Heart left ventricle (tissue), 16 donors: ENCODE measurements around the gene LRRC73. TPM values are rescaled to one million over a fixed set of nuclear protein-coding genes. Genes with fewer than 3 reads are reported as not detected.
A peak's percentile ranks its signal among the peaks of the same experiment; 100 is the strongest.

Experiments
- ATAC-seq, 4 donors: fragments of 200-7000 bp; cut with Tn5 transposase; one replicate each; pipeline ENCODE4 v1.9.1; 2020 to 2022; ENCODE audit warnings: moderate library complexity in 4 of 4, mild to moderate bottlenecking in 3 of 4, moderate number of reproducible peaks in 1 of 4
- DNase-seq, 5 donors: peaks; one replicate each; pipeline ENCODE4 v3.0.0-alpha.2; 2020
- H3K27ac ChIP-seq, 12 donors: fragments of 200-600 bp; sonication (generic) in 4 of 12; one replicate each; pipeline versions ENCODE4 v1.5.0 to v1.8.0; 2016 to 2022; ENCODE audit warnings: mild to moderate bottlenecking in 2 of 12
- H3K27me3 ChIP-seq, 9 donors: fragments of 200-600 bp; sonication (generic) in 2 of 9; one replicate each; pipeline versions ENCODE4 v1.5.1 to v1.8.0; 2016 to 2022; ENCODE audit warnings: mild to moderate bottlenecking in 3 of 9
- H3K36me3 ChIP-seq, 9 donors: fragments of 200-600 bp; sonication (generic) in 2 of 9; one replicate each; pipeline versions ENCODE4 v1.5.0 to v1.8.0; 2018 to 2022; ENCODE audit warnings: mild to moderate bottlenecking in 2 of 9
- H3K4me1 ChIP-seq, 12 donors: fragments of 200-600 bp; sonication (generic) in 4 of 12; one replicate each; pipeline versions ENCODE4 v1.5.0 to v1.8.0; 2016 to 2022; ENCODE audit warnings: mild to moderate bottlenecking in 3 of 12
- H3K4me3 ChIP-seq, 12 donors: fragments of 200-600 bp; sonication (generic) in 4 of 12; one replicate each; pipeline versions ENCODE4 v1.5.0 to v1.8.0; 2017 to 2022; ENCODE audit warnings: mild to moderate bottlenecking in 9 of 12, moderate library complexity in 4 of 12
- H3K9me3 ChIP-seq, 12 donors: fragments of 200-600 bp; sonication (generic) in 4 of 12; one replicate each; pipeline versions ENCODE4 v1.5.0 to v1.8.0; 2016 to 2022; ENCODE audit warnings: mild to moderate bottlenecking in 1 of 12
- POLR2A ChIP-seq, 2 donors: fragments of 450-650 bp; IDR thresholded peaks; one replicate each; pipeline ENCODE4 v1.6.1; 2017; ENCODE audit warnings: antibody characterized with exemption in 2 of 2, mild to moderate bottlenecking in 2 of 2, moderate library complexity in 2 of 2
- WGBS, 4 donors: extraction: QIAGEN DNeasy Blood & Tissue Kit in 2 of 4; methylation state at CpG; one replicate each; pipeline versions ENCODE4 v1.1.5 to v1.1.7; 2013 to 2018; 5-methylcytosine and 5-hydroxymethylcytosine counted together
- intact Hi-C, 10 donors: fragments of 100-400 bp; cut with DNase I; formaldehyde crosslinking; loops; one replicate each; pipeline versions ENCODE4 v1.11.1 to v1.14.2; 2022
- polyA plus RNA-seq, 2 donors: library from polyadenylated mRNA; stranded (reverse); fragments of 200-250 nt; gene quantifications; one replicate each; pipeline ENCODE4 v1.2.3, GENCODE V29; 2013
- total RNA-seq, 9 donors: library from RNA; depleted of rRNA in 2 of 9; stranded (reverse); fragments of >200 nt in 2 of 9; fragmentation: NEBNext Ultra II Directional in 3 of 9; extraction: Animal tissue kit (Norgen Biotek cat#: 25700) in 3 of 9; gene quantifications; one replicate each; pipeline versions ENCODE4 v1.1.0 to v1.2.4, GENCODE V29; 2016 to 2023
- TF ChIP-seq, protein P1 (sequence below), 12 donors: fragments of 200-600 bp; sonication (generic) in 4 of 12; IDR thresholded peaks; one replicate each; pipeline versions ENCODE4 v1.5.0 to v1.8.0; 2018 to 2022; ENCODE audit warnings: antibody characterized with exemption in 12 of 12, mild to moderate bottlenecking in 5 of 12
- donor health status: ischemic (EF 13 %, LVEDD 7.1; RV severe dilation, severe dysfunction).
- donor health status: healthy with polysubstance abuse.
- donor health status: DM: no; HTN: yes; CAD: no.
- donor health status: DM: no; HTN: no; CAD: no.
- donor health status: ischemic (EF 25% LVEDD 6.9; RV normal size, moderate dysfunction).
- donor health status: ischemic (EF 25% LVEDD 5.7; RV mildly dilated, moderate dysfunction).
- donor health status: healthy.
- donor health status: DM: yes; HTN: yes; CAD: no.
- donor health status: ischemic (EF 35%, LVEDD 5.7; RV mildly dilated, moderate dysfunction).
- donor health status: nonischemic (EF 11% LVEDD 7.7; RV severe dilation, severe dysfunction).
- donor health status: DM: yes; HTN: yes; CAD: no.
- donor health status: PGD.
- donor health status: ischemic (EF 29% LVEDD 5.4; RV normal size, mild dysfunction).
- donor health status: nonischemic (EF 23%, LVEDD 6.1; RV moderate dilation, normal function).

The LRRC73 gene
- total and polyA plus RNA-seq, 11 donors = 0.50 to 5.1 (median 1.9) TPM

DNA sequence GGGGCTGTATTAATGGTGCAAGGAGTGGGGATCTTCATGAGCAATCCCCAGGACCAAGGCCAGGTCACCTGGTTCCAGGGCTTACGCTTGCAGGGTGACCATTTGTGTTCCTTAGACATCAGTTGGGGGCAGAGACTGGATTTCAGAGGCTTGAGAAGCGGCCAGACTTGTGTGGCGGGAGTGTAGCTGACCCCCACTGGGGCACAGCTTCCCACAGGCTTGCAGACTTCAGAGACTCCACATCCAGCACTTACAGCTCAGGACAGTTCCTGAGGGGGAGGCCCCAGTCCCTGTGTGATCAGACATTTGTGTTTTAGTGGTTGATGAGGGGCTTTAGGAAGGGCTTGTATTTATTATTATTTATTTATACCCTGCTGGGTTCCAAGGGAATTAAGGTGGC lies 17.5 kb downstream of the LRRC73 start:
- ATAC-seq (peak in 3 of 4 donors; percentile 9 to 21 (median 14)), DNase-seq (no peak)
- 13 to 58% (median 45%) methylated on average over 2 to 3 of the region's 3 CpGs for WGBS, 4 donors
- TF ChIP-seq, protein P1, sequence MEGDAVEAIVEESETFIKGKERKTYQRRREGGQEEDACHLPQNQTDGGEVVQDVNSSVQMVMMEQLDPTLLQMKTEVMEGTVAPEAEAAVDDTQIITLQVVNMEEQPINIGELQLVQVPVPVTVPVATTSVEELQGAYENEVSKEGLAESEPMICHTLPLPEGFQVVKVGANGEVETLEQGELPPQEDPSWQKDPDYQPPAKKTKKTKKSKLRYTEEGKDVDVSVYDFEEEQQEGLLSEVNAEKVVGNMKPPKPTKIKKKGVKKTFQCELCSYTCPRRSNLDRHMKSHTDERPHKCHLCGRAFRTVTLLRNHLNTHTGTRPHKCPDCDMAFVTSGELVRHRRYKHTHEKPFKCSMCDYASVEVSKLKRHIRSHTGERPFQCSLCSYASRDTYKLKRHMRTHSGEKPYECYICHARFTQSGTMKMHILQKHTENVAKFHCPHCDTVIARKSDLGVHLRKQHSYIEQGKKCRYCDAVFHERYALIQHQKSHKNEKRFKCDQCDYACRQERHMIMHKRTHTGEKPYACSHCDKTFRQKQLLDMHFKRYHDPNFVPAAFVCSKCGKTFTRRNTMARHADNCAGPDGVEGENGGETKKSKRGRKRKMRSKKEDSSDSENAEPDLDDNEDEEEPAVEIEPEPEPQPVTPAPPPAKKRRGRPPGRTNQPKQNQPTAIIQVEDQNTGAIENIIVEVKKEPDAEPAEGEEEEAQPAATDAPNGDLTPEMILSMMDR (IDR thresholded peaks at IDR 0.05) = no peak
- TF ChIP-seq POLR2A (IDR thresholded peaks at IDR 0.05) = no peak
- Histone ChIP-seq H3K9me3 (no peaks in the 10 kb centered on the region), H3K4me1 (peaks cover 0 to 55% (median 28%) of the 10 kb centered on the region in 12 donors), H3K27ac (peak overlapping the region in 10 of 12 donors; percentile 42 to 86 (median 62)), H3K4me3 (peak overlapping the region in 2 of 12 donors; percentile 4), H3K36me3 (peaks cover 0 to 3% (median 0%) of the 10 kb centered on the region in 9 donors), H3K27me3 (no peaks in the 10 kb centered on the region)
- intact Hi-C loops = loop anchor here in 1 of 10 donors (10.0 kb wide), 1 partner anchor 108 kb away; no protein-coding TSS in a partner anchor

- 16 to 23% (median 19%) methylated on average over 7 to 10 of the region's 10 CpGs for WGBS, 4 donors
- ATAC-seq (peak; percentile 80 to 88 (median 84)), DNase-seq (peak; percentile 85 to 90 (median 88))
- H3K36me3 ChIP-seq = no peaks in the 10 kb centered on the region
- no peak for TF ChIP-seq POLR2A (IDR thresholded peaks at IDR 0.05)
- TF ChIP-seq, protein P1 (IDR thresholded peaks at IDR 0.05) = no peak
- H3K4me3 ChIP-seq = peak overlapping the region in 2 of 12 donors; percentile 4
- no peaks in the 10 kb centered on the region for H3K27me3 ChIP-seq
- intact Hi-C loops = loop anchor here in 1 of 10 donors (10.0 kb wide), 1 partner anchor 107 kb away; no protein-coding TSS in a partner anchor
- peaks cover 0 to 52% (median 22%) of the 10 kb centered on the region in 12 donors for H3K4me1 ChIP-seq
- H3K9me3 ChIP-seq = no peaks in the 10 kb centered on the region
- peak overlapping the region in 11 of 12 donors; percentile 31 to 86 (median 64) for H3K27ac ChIP-seq
Measured at GRCh38 chr6:43491750-43492661, 18.1 kb downstream of the LRRC73 start.

- Histone ChIP-seq H3K9me3 (no peaks in the 10 kb centered on the region), H3K4me3 (no peak overlapping the region), H3K27me3 (no peaks in the 10 kb centered on the region), H3K27ac (peak overlapping the region in 3 of 12 donors; percentile 18 to 34 (median 29)), H3K36me3 (peaks cover 0 to 10% (median 0%) of the 10 kb centered on the region in 9 donors), H3K4me1 (peaks cover under 1 to 37% (median 12%) of the 10 kb centered on the region in 12 donors)
- intact Hi-C loops = loop anchor here in 1 of 10 donors (10.0 kb wide), 1 partner anchor 106 kb away; no protein-coding TSS in a partner anchor
- DNase-seq = no peak
- TF ChIP-seq POLR2A (IDR thresholded peaks at IDR 0.05) = no peak
- TF ChIP-seq, protein P1 (IDR thresholded peaks at IDR 0.05) = no peak
- ATAC-seq = no peak
- WGBS, 4 donors = 51 to 59% (median 57%) methylated on average over 6 of the region's 6 CpGs
Measured at GRCh38 chr6:43490523-43490939, 19.6 kb downstream of the LRRC73 start.
